ENCODE measurements around the gene INPP5E. TPM values are rescaled to one million over a fixed set of nuclear protein-coding genes. Genes with fewer than 3 reads are reported as not detected.

Gene INPP5E
- total RNA-seq, 2 experiments from 2014 or later = 20.2 to 21.3 TPM

- no peak overlapping the region for H3K4me2 ChIP-seq (ENCODE audit: low read length)
- H3K4me3 ChIP-seq (ENCODE audit: low read depth, low read length, poor library complexity, severe bottlenecking) = no peak overlapping the region
- H3K36me3 ChIP-seq (ENCODE audit: insufficient read depth, low read length) = peaks cover 88% of the 10 kb centered on the region
- H3K27ac ChIP-seq (ENCODE audit: low read depth, low read length, poor library complexity, severe bottlenecking) = no peak overlapping the region
- H4K20me1 ChIP-seq (ENCODE audit: insufficient read depth, low read length) = peaks cover 9% of the 10 kb centered on the region; the same call in 1 of the 2 replicates
- H3K9me2 ChIP-seq (ENCODE audit: insufficient read depth, low read length) = no peaks in the 10 kb centered on the region
- no peak overlapping the region for H2AFZ ChIP-seq (ENCODE audit: low read length)
- DNase-seq (ENCODE audit: low spot score) = no peak
- intact Hi-C loops (cut with micrococcal nuclease; ENCODE audit: unreplicated experiment) = no loop called here
- ChIA-PET CTCF (ENCODE audit: unreplicated experiment) (no interaction called here), POLR2A (no interaction called here)
- H3K4me1 ChIP-seq (ENCODE audit: insufficient read depth, low read length, poor library complexity, severe bottlenecking) = peaks cover 6% of the 10 kb centered on the region
- no peaks in the 10 kb centered on the region for H3K9me3 ChIP-seq (ENCODE audit: low read length)
- no TSS peak for BruUV-seq (replicated peaks)
- no peak for TF ChIP-seq EZH2phosphoT487 (IDR thresholded peaks at IDR 0.05; ENCODE audit: borderline replicate concordance, low read depth, low read length)
- TF ChIP-seq, protein P1, sequence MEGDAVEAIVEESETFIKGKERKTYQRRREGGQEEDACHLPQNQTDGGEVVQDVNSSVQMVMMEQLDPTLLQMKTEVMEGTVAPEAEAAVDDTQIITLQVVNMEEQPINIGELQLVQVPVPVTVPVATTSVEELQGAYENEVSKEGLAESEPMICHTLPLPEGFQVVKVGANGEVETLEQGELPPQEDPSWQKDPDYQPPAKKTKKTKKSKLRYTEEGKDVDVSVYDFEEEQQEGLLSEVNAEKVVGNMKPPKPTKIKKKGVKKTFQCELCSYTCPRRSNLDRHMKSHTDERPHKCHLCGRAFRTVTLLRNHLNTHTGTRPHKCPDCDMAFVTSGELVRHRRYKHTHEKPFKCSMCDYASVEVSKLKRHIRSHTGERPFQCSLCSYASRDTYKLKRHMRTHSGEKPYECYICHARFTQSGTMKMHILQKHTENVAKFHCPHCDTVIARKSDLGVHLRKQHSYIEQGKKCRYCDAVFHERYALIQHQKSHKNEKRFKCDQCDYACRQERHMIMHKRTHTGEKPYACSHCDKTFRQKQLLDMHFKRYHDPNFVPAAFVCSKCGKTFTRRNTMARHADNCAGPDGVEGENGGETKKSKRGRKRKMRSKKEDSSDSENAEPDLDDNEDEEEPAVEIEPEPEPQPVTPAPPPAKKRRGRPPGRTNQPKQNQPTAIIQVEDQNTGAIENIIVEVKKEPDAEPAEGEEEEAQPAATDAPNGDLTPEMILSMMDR (conservative IDR thresholded peaks at IDR 0.05; ENCODE audit: low read length) = no peak
- H3K79me2 ChIP-seq (ENCODE audit: insufficient read depth, low read depth, low read length) = peaks cover 19% of the 10 kb centered on the region
These were observed 45.2 kb downstream of the INPP5E start for GRCh38 chr9:136394312-136395019.

- Histone ChIP-seq H3K27ac (ENCODE audit: low read depth, low read length, poor library complexity, severe bottlenecking) (no peak overlapping the region), H3K4me1 (ENCODE audit: insufficient read depth, low read length, poor library complexity, severe bottlenecking) (peaks cover under 1% of the 10 kb centered on the region), H3K4me3 (ENCODE audit: low read depth, low read length, poor library complexity, severe bottlenecking) (no peak overlapping the region), H3K36me3 (ENCODE audit: insufficient read depth, low read length) (peaks cover 94% of the 10 kb centered on the region), H3K79me2 (ENCODE audit: insufficient read depth, low read depth, low read length) (peaks cover 9% of the 10 kb centered on the region), H4K20me1 (ENCODE audit: insufficient read depth, low read length) (no peaks in the 10 kb centered on the region), H3K9me3 (ENCODE audit: low read length) (no peaks in the 10 kb centered on the region), H3K9me2 (ENCODE audit: insufficient read depth, low read length) (no peaks in the 10 kb centered on the region), H3K4me2 (ENCODE audit: low read length) (no peak overlapping the region), H2AFZ (ENCODE audit: low read length) (no peak overlapping the region)
- ChIA-PET POLR2A (no interaction called here), CTCF (ENCODE audit: unreplicated experiment) (no interaction called here)
- BruUV-seq (replicated peaks) = no TSS peak
- intact Hi-C loops (cut with micrococcal nuclease; ENCODE audit: unreplicated experiment) = no loop called here
- TF ChIP-seq EZH2phosphoT487 (IDR thresholded peaks at IDR 0.05; ENCODE audit: borderline replicate concordance, low read depth, low read length) = no peak
- TF ChIP-seq, protein P1 (conservative IDR thresholded peaks at IDR 0.05; ENCODE audit: low read length) = no peak
- DNase-seq (ENCODE audit: low spot score) = no peak
These were observed 46.1 kb downstream of the INPP5E start for GRCh38 chr9:136393531-136393930.

Measured in OCI-LY7 (cell line).